Measurements from ENCODE around the gene LARP4.
"Not testable (repeated sequence)": the region's sequence is repeated elsewhere in the genome, so short reads cannot be mapped to it uniquely, and the experiment has no call there.

LARP4 gene

GRCh38 chr12:50400638-50401499 is at the start of gene LARP4:
Gene LARP4, plus strand, starts transcription at chr12:50400885. Its CDS starts 126 bp downstream, at chr12:50401011.
- DNase-seq, result peak; percentile 97

GRCh38 chr12:50351120-50352043 is 49.3 kb upstream of the LARP4 start:
- DNase-seq, result no peak

- no peak for DNase-seq
Measured at GRCh38 chr12:50353404-50353803, 47.3 kb upstream of the LARP4 start.

GRCh38 chr12:50353869-50354593 is 46.7 kb upstream of the LARP4 start:
- DNase-seq, result no peak

- no peak for DNase-seq
Measured at GRCh38 chr12:50354908-50355307, 45.8 kb upstream of the LARP4 start.

GRCh38 chr12:50355365-50355764 is 45.3 kb upstream of the LARP4 start:
- no peak for DNase-seq

- no peak for DNase-seq
Measured at GRCh38 chr12:50362671-50363070, 38.0 kb upstream of the LARP4 start.

- DNase-seq, result no peak
Measured at GRCh38 chr12:50363141-50363540, 37.5 kb upstream of the LARP4 start.

GRCh38 chr12:50365709-50366406 is 34.8 kb upstream of the LARP4 start:
- DNase-seq, result no peak

GRCh38 chr12:50370672-50371071 is 30.0 kb upstream of the LARP4 start:
- not testable (repeated sequence) for DNase-seq

- no peak for DNase-seq
Measured at GRCh38 chr12:50375802-50376201, 24.9 kb upstream of the LARP4 start.

- no peak for DNase-seq
Measured at GRCh38 chr12:50380761-50381325, 19.8 kb upstream of the LARP4 start.

- DNase-seq, result no peak
Measured at GRCh38 chr12:50387487-50387886, 13.2 kb upstream of the LARP4 start.

- no peak for DNase-seq
Measured at GRCh38 chr12:50387972-50388478, 12.7 kb upstream of the LARP4 start.

- DNase-seq, result not testable (repeated sequence)
Measured at GRCh38 chr12:50388793-50389192, 11.9 kb upstream of the LARP4 start.

GRCh38 chr12:50390316-50390741 is 10.4 kb upstream of the LARP4 start:
- no peak for DNase-seq

- DNase-seq, result no peak
Measured at GRCh38 chr12:50394469-50395029, 6.1 kb upstream of the LARP4 start.

- DNase-seq, result no peak
Measured at GRCh38 chr12:50397117-50397650, 3.5 kb upstream of the LARP4 start.

GRCh38 chr12:50398931-50399330 is 1.8 kb upstream of the LARP4 start:
- DNase-seq, result no peak

- DNase-seq, result no peak
Measured at GRCh38 chr12:50400104-50400637, 514 bp upstream of the LARP4 start.
